Measurements from ENCODE around the gene DDX49. TPM values are rescaled to one million over a fixed set of nuclear protein-coding genes. Genes with fewer than 3 reads are reported as not detected.
A peak's percentile ranks its signal among the peaks of the same experiment; 100 is the strongest.

Gene DDX49
- total RNA-seq, 1 experiment from 2014 or later, result 51.9 TPM

DNA sequence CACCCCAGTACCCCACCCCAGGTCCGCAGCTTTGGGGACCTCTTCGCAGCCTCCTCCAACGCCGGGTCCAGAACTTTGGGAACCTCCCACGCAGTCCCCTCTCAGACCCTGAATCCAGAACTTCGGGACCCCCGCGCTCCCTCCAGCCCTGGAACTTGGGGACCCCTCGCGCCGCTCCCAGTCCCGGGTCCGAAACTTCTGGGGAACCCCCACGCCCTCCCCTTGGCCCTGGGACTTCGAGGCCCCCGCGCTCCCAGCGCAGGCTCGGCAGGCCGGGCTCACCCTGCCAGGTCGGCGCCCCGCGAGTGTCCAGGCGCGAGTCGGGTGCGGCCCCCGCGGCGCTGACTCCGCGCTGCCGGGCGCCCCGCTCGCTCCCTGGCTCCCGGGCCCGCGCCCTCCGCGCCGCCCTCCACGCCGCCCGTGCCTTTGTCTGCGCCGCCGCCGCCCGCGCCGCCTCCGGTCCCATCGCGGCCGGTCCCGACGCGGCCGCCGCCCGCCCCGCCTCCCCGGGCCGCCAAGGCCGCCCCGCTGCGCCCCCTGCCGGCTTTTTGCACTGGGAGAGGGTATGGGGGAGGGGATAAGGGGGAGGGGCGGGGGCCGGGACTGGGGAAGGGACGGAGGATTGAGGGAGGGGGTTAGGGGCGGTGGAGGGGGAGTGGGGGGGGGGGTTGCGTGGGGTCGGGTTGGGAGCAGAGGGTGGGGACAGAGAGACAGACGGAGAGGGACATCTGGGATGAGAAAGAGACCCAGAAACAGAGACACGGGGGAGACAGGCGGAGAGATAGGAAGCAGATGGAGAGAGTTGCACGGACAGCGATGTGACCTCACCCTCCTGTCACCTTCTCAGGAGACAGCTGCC is 21.5 kb downstream of the DDX49 start, which contains the start of gene HOMER3:
HOMER3 (minus strand) TSS at position 449 of the 859 bp plus-strand sequence. CDS start 2,235 bp downstream, outside the sequence.
- no peak for TF ChIP-seq FOSL1 (IDR thresholded peaks at IDR 0.05; ENCODE audit: low read depth)
- TF ChIP-seq ZBTB33 (IDR thresholded peaks at IDR 0.05; ENCODE audit: extremely low read depth, insufficient replicate concordance, low read length), result no peak
- no peak for TF ChIP-seq JUND (IDR thresholded peaks at IDR 0.05)
- TF ChIP-seq POLR2A (IDR thresholded peaks at IDR 0.05; ENCODE audit: borderline replicate concordance, extremely low read depth, insufficient read depth, insufficient read length), result no peak
- TF ChIP-seq YY1 (IDR thresholded peaks at IDR 0.05; ENCODE audit: extremely low read depth, insufficient replicate concordance, low read depth, low read length), result peak; percentile 26
- TF ChIP-seq SRF (IDR thresholded peaks at IDR 0.05; ENCODE audit: low read depth), result no peak
- TF ChIP-seq ZFX (IDR thresholded peaks at IDR 0.05), result peak; percentile 70; the same call in 1 of the 2 replicates
- no peak for TF ChIP-seq EZH2phosphoT487 (IDR thresholded peaks at IDR 0.05; ENCODE audit: borderline replicate concordance)
- peak; percentile 59 for TF ChIP-seq TCF7L2 (IDR thresholded peaks at IDR 0.05; ENCODE audit: borderline replicate concordance, extremely low read depth, insufficient read depth, insufficient read length)
- no peak for TF ChIP-seq CEBPB (IDR thresholded peaks at IDR 0.05; ENCODE audit: low read depth)
- no peak for TF ChIP-seq EGR1 (IDR thresholded peaks at IDR 0.05; ENCODE audit: low read depth)
- no peak for TF ChIP-seq ELF1 (IDR thresholded peaks at IDR 0.05; ENCODE audit: borderline replicate concordance, low read depth)
- TF ChIP-seq, protein P1, sequence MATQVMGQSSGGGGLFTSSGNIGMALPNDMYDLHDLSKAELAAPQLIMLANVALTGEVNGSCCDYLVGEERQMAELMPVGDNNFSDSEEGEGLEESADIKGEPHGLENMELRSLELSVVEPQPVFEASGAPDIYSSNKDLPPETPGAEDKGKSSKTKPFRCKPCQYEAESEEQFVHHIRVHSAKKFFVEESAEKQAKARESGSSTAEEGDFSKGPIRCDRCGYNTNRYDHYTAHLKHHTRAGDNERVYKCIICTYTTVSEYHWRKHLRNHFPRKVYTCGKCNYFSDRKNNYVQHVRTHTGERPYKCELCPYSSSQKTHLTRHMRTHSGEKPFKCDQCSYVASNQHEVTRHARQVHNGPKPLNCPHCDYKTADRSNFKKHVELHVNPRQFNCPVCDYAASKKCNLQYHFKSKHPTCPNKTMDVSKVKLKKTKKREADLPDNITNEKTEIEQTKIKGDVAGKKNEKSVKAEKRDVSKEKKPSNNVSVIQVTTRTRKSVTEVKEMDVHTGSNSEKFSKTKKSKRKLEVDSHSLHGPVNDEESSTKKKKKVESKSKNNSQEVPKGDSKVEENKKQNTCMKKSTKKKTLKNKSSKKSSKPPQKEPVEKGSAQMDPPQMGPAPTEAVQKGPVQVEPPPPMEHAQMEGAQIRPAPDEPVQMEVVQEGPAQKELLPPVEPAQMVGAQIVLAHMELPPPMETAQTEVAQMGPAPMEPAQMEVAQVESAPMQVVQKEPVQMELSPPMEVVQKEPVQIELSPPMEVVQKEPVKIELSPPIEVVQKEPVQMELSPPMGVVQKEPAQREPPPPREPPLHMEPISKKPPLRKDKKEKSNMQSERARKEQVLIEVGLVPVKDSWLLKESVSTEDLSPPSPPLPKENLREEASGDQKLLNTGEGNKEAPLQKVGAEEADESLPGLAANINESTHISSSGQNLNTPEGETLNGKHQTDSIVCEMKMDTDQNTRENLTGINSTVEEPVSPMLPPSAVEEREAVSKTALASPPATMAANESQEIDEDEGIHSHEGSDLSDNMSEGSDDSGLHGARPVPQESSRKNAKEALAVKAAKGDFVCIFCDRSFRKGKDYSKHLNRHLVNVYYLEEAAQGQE (IDR thresholded peaks at IDR 0.05; ENCODE audit: low read depth), result no peak
- no peak for TF ChIP-seq RAD21 (IDR thresholded peaks at IDR 0.05; ENCODE audit: low read depth)
- TF ChIP-seq EZH2 (IDR thresholded peaks at IDR 0.05), result no peak
- TF ChIP-seq, protein P2, sequence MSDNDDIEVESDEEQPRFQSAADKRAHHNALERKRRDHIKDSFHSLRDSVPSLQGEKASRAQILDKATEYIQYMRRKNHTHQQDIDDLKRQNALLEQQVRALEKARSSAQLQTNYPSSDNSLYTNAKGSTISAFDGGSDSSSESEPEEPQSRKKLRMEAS (IDR thresholded peaks at IDR 0.05), result no peak
- TF ChIP-seq CTCF (IDR thresholded peaks at IDR 0.05 in 2 of 3, conservative IDR thresholded peaks at IDR 0.05 in 1 of 3; ENCODE audit: borderline replicate concordance in 1 of 3, insufficient read depth in 1 of 3, low read depth in 2 of 3, low read length in 2 of 3), result peak in 2 of 3 experiments; percentile 4 to 31; a peak in 1 of 6 replicates
- H3K4me1 ChIP-seq (ENCODE audit: control insufficient read depth in 1 of 2, insufficient read depth in 2 of 2, low read length in 2 of 2), result peaks cover 10 to 35% of the 10 kb centered on the region in 2 experiments
- intact Hi-C loops (cut with micrococcal nuclease), result loop anchor here (2.0 kb wide), 1 partner anchor 46 kb away; no protein-coding TSS in a partner anchor
- peak within 1 kb of the TSS; percentile 94 for H3K4me2 ChIP-seq (ENCODE audit: low read length)
- DNase-seq (ENCODE audit: low read depth, low spot score) (no peak), ATAC-seq (peak; percentile 79)
- peaks cover 0 to 5% of the 10 kb centered on the region in 2 experiments; a peak in 2 of 4 replicates for H3K36me3 ChIP-seq (ENCODE audit: control insufficient read depth in 1 of 2, insufficient read depth in 2 of 2, low read length in 2 of 2)
- peak within 1 kb of the TSS; percentile 77 to 79 for H3K4me3 ChIP-seq (replicated peaks in 1 of 2; ENCODE audit: low read depth in 1 of 2, low read length in 2 of 2)
- CTCF ChIA-PET, result no interaction called here
- peak within 1 kb of the TSS; percentile 91 for H3K27ac ChIP-seq (ENCODE audit: low read depth, low read length)
- no TSS peak for BruUV-seq (replicated peaks)
- no peaks in the 10 kb centered on the region for H3K27me3 ChIP-seq (ENCODE audit: insufficient read depth, low read length)
- H4K20me1 ChIP-seq (ENCODE audit: insufficient read depth), result no peaks in the 10 kb centered on the region
- POLR2A ChIA-PET, result no interaction called here
- H3K79me2 ChIP-seq (ENCODE audit: insufficient read depth, low read length), result peaks cover 9% of the 10 kb centered on the region; the same call in 1 of the 2 replicates
- RAD21 ChIA-PET (ENCODE audit: low non-redundant PET in 1 of 2, low total read pairs in 2 of 2, uncharacterized antibody in 2 of 2, unreplicated experiment in 2 of 2), result no interaction called here
- H2AFZ ChIP-seq (ENCODE audit: low read depth, low read length, poor library complexity, severe bottlenecking), result peak within 1 kb of the TSS; percentile 54
- H3K9me3 ChIP-seq (ENCODE audit: control insufficient read depth in 1 of 2, insufficient read depth in 1 of 2, low read depth in 1 of 2, low read length in 2 of 2), result no peaks in the 10 kb centered on the region
- no peaks in the 10 kb centered on the region for H3K9me2 ChIP-seq (ENCODE audit: insufficient read depth)
- peak within 1 kb of the TSS; percentile 82 for H3K9ac ChIP-seq (ENCODE audit: low read length)

Measured in HCT116 (cell line).